CMK (cell line): ENCODE measurements around the gene ERFE.
"Not testable (repeated sequence)": the region's sequence is repeated elsewhere in the genome, so short reads cannot be mapped to it uniquely, and the experiment has no call there.

ENCODE experiments used
- DNase-seq: peaks from one replicate; pipeline ENCODE4 v3.0.0-alpha.2; 2010; ENCODE audit warnings: low read depth

Gene ERFE

GRCh38 chr2:238169708-238170251 lies 11.0 kb downstream of the ERFE start:
- DNase-seq: no peak

- no peak for DNase-seq
Observed at GRCh38 chr2:238170386-238171071, 11.8 kb downstream of the ERFE start.

- not testable (repeated sequence) for DNase-seq
Observed at GRCh38 chr2:238171072-238171431, 12.3 kb downstream of the ERFE start.

GRCh38 chr2:238171575-238172187 lies 12.9 kb downstream of the ERFE start:
- no peak for DNase-seq

- DNase-seq: no peak
Observed at GRCh38 chr2:238172439-238172838, 13.7 kb downstream of the ERFE start.

GRCh38 chr2:238173692-238174091 lies 14.9 kb downstream of the ERFE start:
- DNase-seq: no peak

- no peak for DNase-seq
Observed at GRCh38 chr2:238174291-238174690, 15.5 kb downstream of the ERFE start.

- no peak for DNase-seq
Observed at GRCh38 chr2:238174701-238175100, 15.9 kb downstream of the ERFE start.

- DNase-seq: no peak
Observed at GRCh38 chr2:238176613-238177012, 17.8 kb downstream of the ERFE start.

- DNase-seq: no peak
Observed at GRCh38 chr2:238180554-238180953, 21.8 kb downstream of the ERFE start.

GRCh38 chr2:238182362-238182761 lies 23.6 kb downstream of the ERFE start:
- no peak for DNase-seq

GRCh38 chr2:238183821-238184220 lies 25.1 kb downstream of the ERFE start:
- DNase-seq: no peak

- no peak for DNase-seq
Observed at GRCh38 chr2:238187618-238188548, 29.1 kb downstream of the ERFE start.

GRCh38 chr2:238190445-238190844 lies 31.7 kb downstream of the ERFE start:
- no peak for DNase-seq

- no peak for DNase-seq
Observed at GRCh38 chr2:238202326-238203093, 43.7 kb downstream of the ERFE start.

GRCh38 chr2:238203094-238203972 lies 44.6 kb downstream of the ERFE start, which contains the start of gene ILKAP:
TSS of gene ILKAP (minus strand) at chr2:238203695. CDS start at chr2:238203553, 142 bp downstream.
- DNase-seq: peak; percentile 49

- peak; percentile 91 for DNase-seq
Observed at GRCh38 chr2:238203973-238204683, 45.4 kb downstream of the ERFE start.

GRCh38 chr2:238207006-238207405 lies 48.2 kb downstream of the ERFE start:
- no peak for DNase-seq

- no peak for DNase-seq
Observed at GRCh38 chr2:238216651-238217184, 57.9 kb downstream of the ERFE start.
